ENCODE measurements around the gene IL5. TPM values are rescaled to one million over a fixed set of nuclear protein-coding genes. Genes with fewer than 3 reads are reported as not detected.

Gene IL5
- total and polyA plus RNA-seq, 5 donors from 2014 or later, result not detected

GRCh38 chr5:132510076-132510475, 33.2 kb downstream of the IL5 start:
- Histone ChIP-seq H3K4me3 (ENCODE audit: low read depth, low read length) (no peak overlapping the region), H3K4me1 (ENCODE audit: control insufficient read depth, insufficient read depth, low read length, poor library complexity, severe bottlenecking) (no peaks in the 10 kb centered on the region), H3K27me3 (ENCODE audit: control insufficient read depth, insufficient read depth, low read length) (peaks cover 8% of the 10 kb centered on the region), H3K27ac (ENCODE audit: insufficient read depth, low read length, poor library complexity, severe bottlenecking) (no peak overlapping the region), H3K36me3 (ENCODE audit: control insufficient read depth, insufficient read depth, low read length) (no peaks in the 10 kb centered on the region), H3K9me3 (ENCODE audit: control insufficient read depth in 2 of 2, low read length in 2 of 2) (peaks cover 0 to 5% of the 10 kb centered on the region in 2 experiments)
- DNase-seq, result no peak
- ATAC-seq (ENCODE audit: low read depth in 2 of 2), result no peak
- H3K4me3 Mint-ChIP-seq, result no peak overlapping the region
- peaks cover 50% of the 10 kb centered on the region for H3K27me3 Mint-ChIP-seq
- no peaks in the 10 kb centered on the region for H3K36me3 Mint-ChIP-seq
- H3K27ac Mint-ChIP-seq, result no peak overlapping the region
- no peaks in the 10 kb centered on the region for H3K4me1 Mint-ChIP-seq
- H3K9me3 Mint-ChIP-seq, result peaks cover 0 to 9% (median 6%) of the 10 kb centered on the region in 7 donors

DNA sequence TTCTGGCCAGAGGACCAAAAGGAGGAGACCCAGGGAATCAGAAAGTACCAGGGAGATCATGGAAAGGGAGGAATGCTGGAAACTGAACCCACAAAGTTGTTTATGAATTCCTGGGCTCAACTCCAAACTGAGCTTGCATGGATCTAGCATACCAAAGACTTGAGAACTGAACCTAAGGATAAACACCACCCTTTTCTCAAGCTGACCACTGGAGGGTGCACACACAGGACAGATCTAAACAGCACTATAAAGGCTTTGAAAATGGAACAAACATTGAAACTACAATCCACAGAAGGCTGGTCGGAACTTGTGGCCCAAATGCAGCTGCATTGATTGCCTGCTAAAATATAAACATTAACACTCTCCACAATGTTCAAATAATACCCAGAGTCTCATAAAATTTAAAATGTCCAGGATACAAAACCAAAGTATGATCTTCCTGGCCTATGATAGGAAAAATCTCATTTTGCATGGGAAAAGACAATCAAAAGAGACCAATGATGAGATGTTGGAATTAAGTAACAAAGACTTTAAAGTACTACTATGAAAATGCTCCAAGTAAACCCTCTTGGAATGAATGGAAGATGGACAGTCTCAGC, 37.1 kb downstream of the IL5 start:
- Mint-ChIP-seq H3K4me3 (no peak overlapping the region), H3K27me3 (peaks cover 30% of the 10 kb centered on the region), H3K36me3 (no peaks in the 10 kb centered on the region), H3K4me1 (peaks cover 0 to 3% (median 2%) of the 10 kb centered on the region in 4 donors), H3K9me3 (peaks cover 0 to 6% (median 0%) of the 10 kb centered on the region in 7 donors), H3K27ac (no peak overlapping the region)
- Histone ChIP-seq H3K4me1 (ENCODE audit: control insufficient read depth, insufficient read depth, low read length, poor library complexity, severe bottlenecking) (peaks cover 4% of the 10 kb centered on the region), H3K4me3 (ENCODE audit: low read depth, low read length) (no peak overlapping the region), H3K36me3 (ENCODE audit: control insufficient read depth, insufficient read depth, low read length) (no peaks in the 10 kb centered on the region), H3K27ac (ENCODE audit: insufficient read depth, low read length, poor library complexity, severe bottlenecking) (no peak overlapping the region), H3K27me3 (ENCODE audit: control insufficient read depth, insufficient read depth, low read length) (peaks cover 8% of the 10 kb centered on the region), H3K9me3 (ENCODE audit: control insufficient read depth in 2 of 2, low read length in 2 of 2) (no peaks in the 10 kb centered on the region)
- ATAC-seq (ENCODE audit: low read depth in 2 of 2), result peak; percentile 32 to 43
- peak in 1 of 3 donors; percentile 58 for DNase-seq

DNA sequence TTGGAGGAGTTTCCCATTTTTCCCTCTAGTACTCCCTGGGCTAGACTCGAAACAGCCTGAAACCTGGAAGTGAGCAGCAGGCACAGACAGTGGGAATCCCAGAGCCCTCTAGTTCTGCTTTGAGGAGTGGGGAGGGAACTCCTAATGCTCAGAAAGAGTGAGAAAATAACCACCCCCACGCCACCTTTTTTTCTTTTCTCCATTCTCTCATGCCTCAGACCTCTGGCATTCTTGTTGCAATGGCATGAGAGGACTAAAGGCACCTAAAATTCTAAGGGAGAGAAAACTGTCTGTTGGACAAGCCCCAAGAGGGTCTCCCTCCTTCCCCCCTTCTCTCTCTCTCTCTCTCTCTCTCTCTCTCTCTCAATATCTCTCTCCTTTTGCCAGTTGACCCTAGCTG, 37.7 kb downstream of the IL5 start:
- H3K27ac Mint-ChIP-seq, result no peak overlapping the region

GRCh38 chr5:132504746-132505145, 38.6 kb downstream of the IL5 start:
- Histone ChIP-seq H3K4me1 (ENCODE audit: control insufficient read depth, insufficient read depth, low read length, poor library complexity, severe bottlenecking) (peaks cover 14% of the 10 kb centered on the region), H3K27me3 (ENCODE audit: control insufficient read depth, insufficient read depth, low read length) (peaks cover 5% of the 10 kb centered on the region), H3K27ac (ENCODE audit: insufficient read depth, low read length, poor library complexity, severe bottlenecking) (no peak overlapping the region), H3K36me3 (ENCODE audit: control insufficient read depth, insufficient read depth, low read length) (no peaks in the 10 kb centered on the region), H3K4me3 (ENCODE audit: low read depth, low read length) (no peak overlapping the region), H3K9me3 (ENCODE audit: control insufficient read depth in 2 of 2, low read length in 2 of 2) (no peaks in the 10 kb centered on the region)
- H3K36me3 Mint-ChIP-seq, result no peaks in the 10 kb centered on the region
- H3K9me3 Mint-ChIP-seq, result peaks cover 0 to 3% (median 0%) of the 10 kb centered on the region in 7 donors
- H3K27ac Mint-ChIP-seq, result no peak overlapping the region
- ATAC-seq (ENCODE audit: low read depth in 2 of 2) (no peak), DNase-seq (no peak)
- H3K4me1 Mint-ChIP-seq, result peaks cover 0 to 13% (median 7%) of the 10 kb centered on the region in 4 donors
- peak overlapping the region in 1 of 4 donors; percentile 29 for H3K4me3 Mint-ChIP-seq
- H3K27me3 Mint-ChIP-seq, result peaks cover 27% of the 10 kb centered on the region

More for the DNA sequence above, 37.7 kb downstream of the IL5 start:
- Histone ChIP-seq H3K27me3 (ENCODE audit: control insufficient read depth, insufficient read depth, low read length) (peaks cover 8% of the 10 kb centered on the region), H3K4me1 (ENCODE audit: control insufficient read depth, insufficient read depth, low read length, poor library complexity, severe bottlenecking) (peaks cover 9% of the 10 kb centered on the region), H3K4me3 (ENCODE audit: low read depth, low read length) (no peak overlapping the region), H3K36me3 (ENCODE audit: control insufficient read depth, insufficient read depth, low read length) (no peaks in the 10 kb centered on the region), H3K9me3 (ENCODE audit: control insufficient read depth in 2 of 2, low read length in 2 of 2) (no peaks in the 10 kb centered on the region), H3K27ac (ENCODE audit: insufficient read depth, low read length, poor library complexity, severe bottlenecking) (no peak overlapping the region)
- ATAC-seq (ENCODE audit: low read depth in 2 of 2), result no peak
- peaks cover 0 to 8% (median 5%) of the 10 kb centered on the region in 4 donors for H3K4me1 Mint-ChIP-seq
- no peak overlapping the region for H3K4me3 Mint-ChIP-seq
- no peaks in the 10 kb centered on the region for H3K36me3 Mint-ChIP-seq
- peaks cover 30% of the 10 kb centered on the region for H3K27me3 Mint-ChIP-seq
- no peak for DNase-seq
- H3K9me3 Mint-ChIP-seq, result peaks cover 0 to 6% (median 0%) of the 10 kb centered on the region in 7 donors

DNA sequence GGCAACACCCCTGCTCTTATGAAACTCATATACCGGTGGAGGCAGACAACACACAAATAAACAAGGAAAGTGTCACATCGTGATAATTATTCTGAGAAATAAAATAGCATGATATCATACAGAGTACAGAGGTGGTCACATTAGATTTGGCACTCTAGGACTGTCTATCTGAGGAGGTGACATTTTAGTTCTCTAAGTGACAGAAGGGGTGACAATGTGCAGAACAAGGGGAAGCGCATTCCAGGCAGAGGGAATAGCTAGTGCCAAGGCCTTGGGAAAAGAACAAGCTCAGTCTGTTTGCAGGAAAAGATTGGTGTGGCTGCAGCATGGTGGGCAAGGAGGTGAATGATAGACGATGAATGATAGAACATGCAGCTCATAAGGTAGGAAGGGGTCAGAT, 40.1 kb downstream of the IL5 start:
- Histone ChIP-seq H3K4me3 (ENCODE audit: low read depth, low read length) (no peak overlapping the region), H3K27ac (ENCODE audit: insufficient read depth, low read length, poor library complexity, severe bottlenecking) (no peak overlapping the region), H3K9me3 (ENCODE audit: control insufficient read depth in 2 of 2, low read length in 2 of 2) (no peaks in the 10 kb centered on the region), H3K36me3 (ENCODE audit: control insufficient read depth, insufficient read depth, low read length) (no peaks in the 10 kb centered on the region), H3K27me3 (ENCODE audit: control insufficient read depth, insufficient read depth, low read length) (peaks cover 2% of the 10 kb centered on the region), H3K4me1 (ENCODE audit: control insufficient read depth, insufficient read depth, low read length, poor library complexity, severe bottlenecking) (peaks cover 19% of the 10 kb centered on the region)
- Mint-ChIP-seq H3K4me1 (peaks cover 0 to 25% (median 12%) of the 10 kb centered on the region in 4 donors), H3K27me3 (peaks cover 12% of the 10 kb centered on the region), H3K27ac (peak overlapping the region in 1 of 3 donors; percentile 4), H3K36me3 (no peaks in the 10 kb centered on the region), H3K4me3 (no peak overlapping the region), H3K9me3 (no peaks in the 10 kb centered on the region)
- no peak for DNase-seq
- no peak for ATAC-seq (ENCODE audit: low read depth in 2 of 2)

- DNase-seq, result no peak
- H3K27ac Mint-ChIP-seq, result no peak overlapping the region
- Histone ChIP-seq H3K4me1 (ENCODE audit: control insufficient read depth, insufficient read depth, low read length, poor library complexity, severe bottlenecking) (peaks cover 22% of the 10 kb centered on the region), H3K36me3 (ENCODE audit: control insufficient read depth, insufficient read depth, low read length) (no peaks in the 10 kb centered on the region), H3K27me3 (ENCODE audit: control insufficient read depth, insufficient read depth, low read length) (no peaks in the 10 kb centered on the region), H3K9me3 (ENCODE audit: control insufficient read depth in 2 of 2, low read length in 2 of 2) (no peaks in the 10 kb centered on the region), H3K4me3 (ENCODE audit: low read depth, low read length) (no peak overlapping the region), H3K27ac (ENCODE audit: insufficient read depth, low read length, poor library complexity, severe bottlenecking) (no peak overlapping the region)
- no peaks in the 10 kb centered on the region for H3K36me3 Mint-ChIP-seq
- peaks cover 4% of the 10 kb centered on the region for H3K27me3 Mint-ChIP-seq
- H3K4me3 Mint-ChIP-seq, result no peak overlapping the region
- no peaks in the 10 kb centered on the region for H3K9me3 Mint-ChIP-seq
- no peak for ATAC-seq (ENCODE audit: low read depth in 2 of 2)
- H3K4me1 Mint-ChIP-seq, result peaks cover 0 to 28% (median 14%) of the 10 kb centered on the region in 4 donors
Observed at GRCh38 chr5:132501961-132502931, 41.1 kb downstream of the IL5 start.

DNA sequence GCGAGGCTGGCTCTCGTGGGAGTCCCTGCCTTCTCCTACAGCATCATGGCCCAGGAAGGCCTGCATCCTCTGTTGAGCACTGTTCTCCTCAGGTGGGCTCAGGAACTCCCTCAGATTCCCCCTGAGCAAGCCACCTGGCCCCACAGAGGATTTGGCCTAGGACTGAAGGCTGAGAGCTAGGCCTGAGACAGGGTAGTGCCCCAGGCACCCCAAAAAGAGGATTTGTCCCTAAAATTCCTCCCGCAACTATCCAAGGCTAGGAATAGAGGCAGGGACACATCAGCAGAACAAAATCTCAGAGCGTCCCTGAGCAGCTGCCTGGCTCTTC, 41.7 kb downstream of the IL5 start:
- no peak overlapping the region for H3K27ac ChIP-seq (ENCODE audit: insufficient read depth, low read length, poor library complexity, severe bottlenecking)

More for the DNA sequence above, 41.7 kb downstream of the IL5 start:
- no peak for DNase-seq
- no peak for ATAC-seq (ENCODE audit: low read depth in 2 of 2)
- Histone ChIP-seq H3K36me3 (ENCODE audit: control insufficient read depth, insufficient read depth, low read length) (no peaks in the 10 kb centered on the region), H3K4me3 (ENCODE audit: low read depth, low read length) (no peak overlapping the region), H3K4me1 (ENCODE audit: control insufficient read depth, insufficient read depth, low read length, poor library complexity, severe bottlenecking) (peaks cover 28% of the 10 kb centered on the region), H3K9me3 (ENCODE audit: control insufficient read depth in 2 of 2, low read length in 2 of 2) (no peaks in the 10 kb centered on the region), H3K27me3 (ENCODE audit: control insufficient read depth, insufficient read depth, low read length) (no peaks in the 10 kb centered on the region)
- no peaks in the 10 kb centered on the region for H3K9me3 Mint-ChIP-seq
- H3K4me3 Mint-ChIP-seq, result peak overlapping the region in 1 of 4 donors; percentile 36
- H3K4me1 Mint-ChIP-seq, result peaks cover 0 to 30% (median 15%) of the 10 kb centered on the region in 4 donors
- H3K36me3 Mint-ChIP-seq, result no peaks in the 10 kb centered on the region
- no peaks in the 10 kb centered on the region for H3K27me3 Mint-ChIP-seq
- H3K27ac Mint-ChIP-seq, result peak overlapping the region in 1 of 3 donors; percentile 40
